ENCODE measurements around the gene STAU1. TPM values are rescaled to one million over a fixed set of nuclear protein-coding genes. Genes with fewer than 3 reads are reported as not detected.
"Not testable (repeated sequence)": the region's sequence is repeated elsewhere in the genome, so short reads cannot be mapped to it uniquely, and the experiment has no call there.

STAU1 gene
- total RNA-seq, 1 donor from 2014 or later: 68.8 TPM

DNA sequence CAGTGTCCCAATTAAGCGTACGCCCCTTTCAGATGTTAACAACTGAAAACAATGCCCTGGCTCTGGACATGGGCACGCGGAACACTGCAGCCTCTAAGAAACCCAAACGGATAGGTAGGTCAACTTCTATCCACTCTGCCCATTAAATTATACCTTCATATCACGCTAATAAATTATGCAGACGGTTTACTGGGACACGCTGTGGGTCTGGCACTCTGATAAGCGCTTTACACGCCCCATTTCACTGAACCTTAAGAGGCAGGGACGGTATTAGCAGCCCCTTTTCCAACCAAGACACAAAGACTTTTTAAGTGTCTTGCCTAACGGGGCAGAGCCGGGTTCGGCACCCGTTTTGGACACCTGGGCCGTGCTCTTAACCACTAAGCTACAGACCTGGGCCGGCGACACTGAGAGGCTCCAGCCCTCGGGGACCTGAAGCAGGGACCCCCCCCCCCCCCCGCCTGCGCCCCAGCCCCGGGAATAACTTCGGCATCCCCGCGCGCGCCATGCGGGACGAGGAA is 744 bp downstream of the STAU1 start:
- peaks cover 39% of the 10 kb centered on the region for H3K4me1 Mint-ChIP-seq (ENCODE audit: low read depth)
- intact Hi-C loops (cut with micrococcal nuclease): loop anchor here (2.0 to 5.0 kb wide), 2 partner anchors 55 to 91 kb away; partner anchors contain the start of gene ZNFX1

DNA sequence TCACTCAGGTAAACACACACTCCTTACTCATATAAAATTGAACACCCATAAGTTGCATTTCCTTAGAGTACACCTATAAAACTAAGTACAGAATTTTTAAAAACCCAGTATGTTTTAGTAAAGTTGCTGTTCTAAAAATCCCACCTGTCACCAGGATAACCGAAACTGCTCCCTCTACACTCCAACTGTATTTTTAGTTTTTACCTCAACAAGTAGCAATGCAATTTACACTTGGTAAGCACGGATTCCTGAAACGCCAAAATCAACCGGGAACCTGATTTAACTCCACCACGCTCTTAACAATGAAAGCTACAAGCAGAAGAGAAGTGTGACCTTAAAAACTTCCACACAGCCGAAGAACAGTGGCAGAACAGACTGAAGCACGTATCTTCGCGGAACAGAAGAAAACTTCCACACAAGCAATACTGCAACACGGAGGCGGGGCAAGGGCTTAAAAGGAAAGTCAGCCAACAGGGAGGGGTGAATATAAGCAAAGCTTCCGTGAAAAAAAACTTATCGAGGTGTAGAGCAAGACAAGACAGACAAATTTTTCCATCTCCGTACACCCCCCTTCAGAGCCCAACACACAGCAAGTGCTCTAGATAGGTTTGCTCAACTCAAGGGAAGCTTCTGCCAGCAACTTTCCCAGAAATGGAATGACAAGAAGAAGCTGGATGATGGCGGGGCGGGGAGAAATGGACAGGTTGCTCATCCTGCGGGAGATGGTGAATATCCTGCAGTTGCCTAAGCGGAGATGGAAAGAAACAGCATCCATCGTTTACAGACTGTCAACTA is 1.4 kb downstream of the STAU1 start:
- intact Hi-C loops (cut with micrococcal nuclease): loop anchor here (1.0 to 5.0 kb wide), 3 partner anchors 19 to 92 kb away; partner anchors contain the start of gene ZNFX1
- Mint-ChIP-seq H3K9me3 (no peaks in the 10 kb centered on the region), H3K27ac (peak overlapping the region; percentile 62), H3K4me1 (ENCODE audit: low read depth) (peaks cover 42% of the 10 kb centered on the region), H3K36me3 (ENCODE audit: low read depth) (peaks cover 31% of the 10 kb centered on the region), H3K4me3 (ENCODE audit: low read depth) (peak overlapping the region; percentile 87), H3K27me3 (ENCODE audit: low read depth) (peaks cover 2% of the 10 kb centered on the region)
- peak; percentile 61 for DNase-seq (ENCODE audit: low spot score)

More for the DNA sequence above, 744 bp downstream of the STAU1 start:
- H3K9me3 Mint-ChIP-seq: no peaks in the 10 kb centered on the region
- peak overlapping the region; percentile 62 for H3K27ac Mint-ChIP-seq
- DNase-seq (ENCODE audit: low spot score): peak; percentile 15
- H3K4me3 Mint-ChIP-seq (ENCODE audit: low read depth): peak overlapping the region; percentile 87
- peaks cover 31% of the 10 kb centered on the region for H3K36me3 Mint-ChIP-seq (ENCODE audit: low read depth)
- peaks cover 2% of the 10 kb centered on the region for H3K27me3 Mint-ChIP-seq (ENCODE audit: low read depth)

DNA sequence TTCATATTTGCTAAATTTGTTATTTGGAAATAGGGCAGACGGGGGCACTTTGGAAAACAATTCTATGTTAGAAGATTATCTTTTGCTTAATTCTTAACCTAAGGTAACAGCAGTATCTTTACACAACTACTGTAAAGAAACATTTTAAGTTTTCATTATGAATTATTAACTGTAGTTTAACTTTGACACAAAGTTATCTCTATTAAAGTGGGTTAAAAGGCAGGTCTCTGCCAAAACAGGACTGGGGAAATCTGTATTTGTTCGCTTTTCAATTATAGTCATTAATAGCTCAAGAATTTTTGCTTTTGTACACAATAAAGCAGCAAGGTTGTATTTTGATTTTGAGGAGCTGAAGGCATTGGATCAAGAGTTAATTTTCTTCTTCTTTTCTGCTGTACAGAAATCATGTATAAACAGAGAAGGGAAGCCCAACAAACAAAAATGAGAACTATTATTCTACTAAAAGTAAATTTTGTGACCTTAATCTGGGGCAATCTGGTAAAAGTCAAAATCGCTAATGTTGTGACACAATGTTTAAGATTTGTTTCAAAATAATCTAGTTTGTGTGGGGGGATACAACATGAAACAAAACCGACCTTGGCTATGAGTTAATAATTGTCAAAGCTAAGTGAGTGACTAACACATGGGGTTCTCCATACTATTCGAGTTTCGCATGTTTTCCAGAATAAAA is 2.9 kb downstream of the STAU1 start:
- intact Hi-C loops (cut with micrococcal nuclease): loop anchor here (5.0 kb wide), 1 partner anchor 53 kb away; no protein-coding TSS in a partner anchor
- DNase-seq (ENCODE audit: low spot score): no peak
- H3K4me1 Mint-ChIP-seq (ENCODE audit: low read depth): peaks cover 50% of the 10 kb centered on the region

DNA sequence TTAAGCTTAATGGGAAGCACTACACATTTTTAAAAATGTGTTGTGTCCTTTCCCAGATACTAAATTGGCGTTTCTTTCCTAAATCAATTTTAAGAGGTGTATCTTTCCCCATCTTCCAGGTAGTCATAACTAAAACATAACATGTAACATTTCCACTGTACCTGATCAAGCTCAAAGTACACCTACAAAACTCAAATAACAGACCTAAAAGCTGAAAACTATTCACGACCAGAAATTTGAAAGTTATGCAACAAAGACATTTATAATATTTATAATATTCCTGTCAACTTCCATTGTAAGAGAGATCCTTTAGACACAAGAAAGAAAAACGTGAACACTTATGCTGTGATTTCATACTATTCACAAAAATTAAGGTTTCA is 3.5 kb downstream of the STAU1 start:
- Mint-ChIP-seq H3K27ac (peak overlapping the region; percentile 52), H3K36me3 (ENCODE audit: low read depth) (peaks cover 36% of the 10 kb centered on the region), H3K4me3 (ENCODE audit: low read depth) (peak overlapping the region; percentile 52), H3K4me1 (ENCODE audit: low read depth) (peaks cover 53% of the 10 kb centered on the region), H3K9me3 (no peaks in the 10 kb centered on the region), H3K27me3 (ENCODE audit: low read depth) (peaks cover under 1% of the 10 kb centered on the region)
- DNase-seq (ENCODE audit: low spot score): no peak
- intact Hi-C loops (cut with micrococcal nuclease): loop anchor here (5.0 kb wide), 1 partner anchor 52 kb away; no protein-coding TSS in a partner anchor

More for the DNA sequence above, 2.9 kb downstream of the STAU1 start:
- H3K36me3 Mint-ChIP-seq (ENCODE audit: low read depth): peaks cover 36% of the 10 kb centered on the region
- H3K9me3 Mint-ChIP-seq: no peaks in the 10 kb centered on the region
- H3K4me3 Mint-ChIP-seq (ENCODE audit: low read depth): peak overlapping the region; percentile 52
- H3K27ac Mint-ChIP-seq: peak overlapping the region; percentile 52
- H3K27me3 Mint-ChIP-seq (ENCODE audit: low read depth): peaks cover 2% of the 10 kb centered on the region

DNA sequence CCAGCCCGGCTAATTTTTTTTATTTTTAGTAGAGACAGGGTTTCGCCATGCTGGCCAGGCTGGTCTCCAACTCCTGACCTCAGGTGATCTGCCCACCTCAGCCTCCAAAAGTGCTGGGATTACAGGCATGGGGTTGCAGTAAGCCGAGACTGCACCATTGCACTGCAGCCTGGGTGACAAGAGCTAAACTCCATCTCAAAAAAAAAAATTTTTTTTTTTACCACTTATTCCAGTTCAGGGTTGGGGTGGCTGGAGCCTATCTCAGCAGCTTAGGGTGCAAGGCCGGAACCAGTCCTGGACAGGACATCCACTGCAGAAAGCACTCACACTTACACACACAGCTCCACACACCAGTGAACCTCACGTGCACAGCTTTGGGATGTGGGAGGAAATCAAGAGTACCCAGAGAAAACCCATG is 4.0 kb downstream of the STAU1 start:
- H3K9me3 Mint-ChIP-seq; intact Hi-C loops (cut with micrococcal nuclease); H3K27me3 Mint-ChIP-seq (ENCODE audit: low read depth); DNase-seq (ENCODE audit: low spot score); H3K27ac Mint-ChIP-seq; H3K4me3 Mint-ChIP-seq (ENCODE audit: low read depth): not testable (repeated sequence)
- Mint-ChIP-seq H3K36me3 (ENCODE audit: low read depth) (peaks cover 41% of the 10 kb centered on the region), H3K4me1 (ENCODE audit: low read depth) (peaks cover 56% of the 10 kb centered on the region)

DNA sequence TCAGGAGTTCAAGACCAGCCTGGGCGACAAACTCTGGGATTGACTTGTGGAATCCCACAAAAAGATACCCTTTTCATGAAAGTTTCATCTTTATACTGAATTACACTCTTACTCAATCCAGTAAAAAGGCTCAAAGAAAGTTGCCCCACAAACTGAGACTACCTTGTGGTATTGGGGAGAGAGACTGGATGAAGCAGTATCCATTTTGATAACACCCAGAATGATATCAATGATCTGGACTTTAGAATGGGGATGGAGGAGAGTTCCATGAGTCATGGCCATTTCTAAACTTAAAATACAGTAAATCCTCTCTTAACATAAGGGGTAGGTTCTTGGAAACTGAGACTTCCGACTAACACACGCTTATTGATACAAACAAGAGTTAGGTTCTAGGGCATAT is 4.7 kb downstream of the STAU1 start:
- peak overlapping the region; percentile 0 for H3K27ac Mint-ChIP-seq
- peaks cover 55% of the 10 kb centered on the region for H3K4me1 Mint-ChIP-seq (ENCODE audit: low read depth)

DNA sequence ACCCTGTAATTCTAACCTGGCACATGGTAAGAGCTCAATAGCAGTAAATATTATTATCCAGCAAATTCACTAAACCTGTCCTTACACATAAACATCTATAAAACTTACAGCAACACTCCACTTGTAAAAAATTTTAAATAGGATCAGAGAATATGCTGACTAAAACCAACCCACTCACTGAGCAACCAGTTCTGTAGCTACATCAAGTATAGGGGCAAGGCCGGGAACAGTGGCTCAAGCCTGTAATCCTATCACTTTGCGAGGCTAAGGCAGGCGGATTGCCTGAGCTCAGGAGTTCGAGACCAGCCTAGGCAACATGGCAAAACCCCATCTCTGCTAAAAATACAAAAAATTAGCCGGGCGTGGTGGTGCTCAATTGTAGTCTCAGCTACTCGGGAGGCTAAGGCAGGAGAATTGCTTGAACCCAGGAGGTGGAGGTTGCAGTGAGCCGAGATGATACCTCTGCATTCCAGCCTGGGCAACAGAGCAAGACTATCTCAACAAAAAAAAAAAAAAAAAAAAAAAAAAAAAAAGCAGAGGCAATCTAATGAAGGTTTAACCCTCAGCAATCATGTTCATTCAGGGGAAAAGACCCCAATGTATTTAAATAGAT is 6.8 kb downstream of the STAU1 start:
- no peak overlapping the region for H3K27ac Mint-ChIP-seq

More for the DNA sequence above, 4.7 kb downstream of the STAU1 start:
- H3K9me3 Mint-ChIP-seq: no peaks in the 10 kb centered on the region
- no peak overlapping the region for H3K4me3 Mint-ChIP-seq (ENCODE audit: low read depth)
- H3K27me3 Mint-ChIP-seq (ENCODE audit: low read depth): no peaks in the 10 kb centered on the region
- H3K36me3 Mint-ChIP-seq (ENCODE audit: low read depth): peaks cover 41% of the 10 kb centered on the region
- intact Hi-C loops (cut with micrococcal nuclease): no loop called here
- DNase-seq (ENCODE audit: low spot score): no peak

DNA sequence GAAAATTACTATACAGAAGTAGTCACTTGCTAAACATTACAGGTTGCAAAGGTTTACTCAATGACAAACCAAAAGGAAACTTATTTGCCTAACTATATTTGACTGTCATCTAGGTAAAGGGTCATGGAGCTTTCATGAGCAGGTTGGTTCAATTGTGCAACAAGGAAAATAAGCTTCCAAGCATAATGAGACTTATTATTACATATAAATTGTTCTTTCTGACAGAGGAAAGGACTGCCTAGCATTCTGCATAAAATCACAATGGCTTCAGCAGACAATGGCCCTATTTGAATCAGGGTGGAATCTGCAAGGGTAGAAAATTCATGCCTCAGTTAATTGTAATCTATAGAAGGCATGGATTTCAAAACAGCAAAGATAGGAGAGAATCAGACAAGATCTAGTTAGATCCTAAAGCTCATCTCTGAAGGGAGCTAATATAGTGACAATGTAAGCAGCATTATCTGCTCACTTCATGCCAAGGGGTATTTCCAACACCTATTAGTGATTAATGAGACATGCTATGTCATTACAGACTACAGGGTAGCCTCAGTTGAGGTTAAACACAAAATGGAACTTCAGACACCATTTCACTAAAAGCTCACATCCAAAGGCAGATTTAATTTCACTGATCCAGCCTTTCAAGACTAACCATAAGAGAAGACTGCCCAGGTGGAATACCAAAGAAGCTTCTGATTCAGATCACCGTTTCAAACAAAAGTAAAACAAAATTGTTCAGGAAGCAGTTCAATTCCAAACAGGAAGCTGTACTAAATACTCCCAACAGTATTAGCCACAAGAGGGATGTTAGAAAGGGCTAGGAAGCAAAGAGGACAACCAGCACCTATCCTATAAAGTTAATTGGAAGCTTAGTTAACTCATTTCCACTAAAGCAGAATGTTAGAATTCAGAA is 8.5 kb downstream of the STAU1 start:
- peaks cover 32% of the 10 kb centered on the region for H3K36me3 Mint-ChIP-seq (ENCODE audit: low read depth)
- intact Hi-C loops (cut with micrococcal nuclease): no loop called here
- no peak overlapping the region for H3K4me3 Mint-ChIP-seq (ENCODE audit: low read depth)
- H3K4me1 Mint-ChIP-seq (ENCODE audit: low read depth): peaks cover 35% of the 10 kb centered on the region
- H3K9me3 Mint-ChIP-seq: no peaks in the 10 kb centered on the region
- peak overlapping the region; percentile 37 for H3K27ac Mint-ChIP-seq
- DNase-seq (ENCODE audit: low spot score): no peak
- H3K27me3 Mint-ChIP-seq (ENCODE audit: low read depth): no peaks in the 10 kb centered on the region

More for the DNA sequence above, 6.8 kb downstream of the STAU1 start:
- no peaks in the 10 kb centered on the region for H3K9me3 Mint-ChIP-seq
- intact Hi-C loops (cut with micrococcal nuclease): no loop called here
- DNase-seq (ENCODE audit: low spot score): no peak
- no peaks in the 10 kb centered on the region for H3K27me3 Mint-ChIP-seq (ENCODE audit: low read depth)
- H3K4me1 Mint-ChIP-seq (ENCODE audit: low read depth): peaks cover 50% of the 10 kb centered on the region
- peaks cover 45% of the 10 kb centered on the region for H3K36me3 Mint-ChIP-seq (ENCODE audit: low read depth)
- no peak overlapping the region for H3K4me3 Mint-ChIP-seq (ENCODE audit: low read depth)

DNA sequence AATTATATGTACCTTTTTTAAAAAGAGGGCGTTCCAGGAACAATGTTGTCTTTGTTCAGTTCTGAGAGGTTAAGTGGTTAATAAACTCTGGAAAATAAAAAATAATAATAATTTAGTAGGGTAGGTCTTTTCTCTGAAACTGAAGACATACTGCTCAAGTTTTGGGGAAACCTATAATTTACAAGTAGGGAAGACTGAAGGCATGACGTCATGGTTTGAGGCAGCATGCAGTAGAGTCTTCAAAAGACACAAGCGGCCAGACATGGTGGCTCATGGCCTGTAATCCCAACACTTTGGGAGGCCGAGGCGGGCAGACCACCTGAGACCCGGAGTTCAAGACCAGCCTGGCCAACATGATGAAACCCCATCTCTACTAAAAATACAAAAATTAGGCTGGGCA is 14.0 kb downstream of the STAU1 start:
- Mint-ChIP-seq H3K9me3 (no peaks in the 10 kb centered on the region), H3K27me3 (ENCODE audit: low read depth) (no peaks in the 10 kb centered on the region), H3K36me3 (ENCODE audit: low read depth) (peaks cover 46% of the 10 kb centered on the region), H3K4me3 (ENCODE audit: low read depth) (no peak overlapping the region), H3K4me1 (ENCODE audit: low read depth) (peaks cover 24% of the 10 kb centered on the region), H3K27ac (no peak overlapping the region)
- intact Hi-C loops (cut with micrococcal nuclease): no loop called here
- no peak for DNase-seq (ENCODE audit: low spot score)

DNA sequence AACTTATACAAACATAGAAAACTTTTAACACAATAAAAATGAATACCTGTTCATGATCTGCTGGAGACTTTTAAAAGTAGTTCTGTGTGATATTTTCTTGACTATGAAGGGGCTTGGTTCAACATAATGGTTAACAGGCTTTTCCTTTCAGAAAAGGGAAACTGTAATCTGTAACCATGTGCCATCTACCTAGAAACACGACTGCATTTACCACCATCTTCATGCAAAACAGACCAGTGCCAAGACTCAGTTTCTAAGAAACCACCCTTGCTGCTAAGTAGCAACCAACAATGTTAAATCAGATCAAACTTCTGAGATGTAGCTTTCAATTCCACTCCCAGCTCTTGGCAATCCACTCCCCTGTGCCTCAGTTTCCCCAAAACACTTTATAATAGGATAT is 15.7 kb downstream of the STAU1 start:
- Mint-ChIP-seq H3K4me3 (ENCODE audit: low read depth) (no peak overlapping the region), H3K4me1 (ENCODE audit: low read depth) (peaks cover 37% of the 10 kb centered on the region), H3K27ac (peak overlapping the region; percentile 30), H3K9me3 (no peaks in the 10 kb centered on the region), H3K27me3 (ENCODE audit: low read depth) (no peaks in the 10 kb centered on the region), H3K36me3 (ENCODE audit: low read depth) (peaks cover 39% of the 10 kb centered on the region)
- intact Hi-C loops (cut with micrococcal nuclease): no loop called here
- no peak for DNase-seq (ENCODE audit: low spot score)

DNA sequence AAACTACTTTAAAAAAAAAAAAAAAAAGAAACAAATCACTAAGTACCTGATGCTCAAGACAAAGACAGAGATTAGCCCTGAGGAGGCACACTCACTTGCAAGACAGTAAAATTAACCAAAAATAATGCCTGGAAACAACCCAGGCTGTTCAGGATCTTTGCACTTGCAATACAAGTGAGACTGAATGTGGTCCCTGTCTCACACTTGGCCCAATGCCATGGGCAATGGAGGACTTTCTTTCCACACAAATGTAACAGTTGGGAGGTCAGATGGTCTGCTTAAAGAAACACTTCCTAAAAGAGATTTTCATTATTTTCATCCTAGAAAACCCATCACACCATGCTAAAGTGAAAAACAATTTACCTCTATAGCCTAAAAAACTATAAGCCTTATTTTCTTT is 16.2 kb downstream of the STAU1 start:
- Mint-ChIP-seq H3K27ac (no peak overlapping the region), H3K27me3 (ENCODE audit: low read depth) (no peaks in the 10 kb centered on the region), H3K9me3 (no peaks in the 10 kb centered on the region), H3K4me1 (ENCODE audit: low read depth) (peaks cover 40% of the 10 kb centered on the region), H3K4me3 (ENCODE audit: low read depth) (no peak overlapping the region), H3K36me3 (ENCODE audit: low read depth) (peaks cover 39% of the 10 kb centered on the region)
- intact Hi-C loops (cut with micrococcal nuclease): no loop called here
- no peak for DNase-seq (ENCODE audit: low spot score)

DNA sequence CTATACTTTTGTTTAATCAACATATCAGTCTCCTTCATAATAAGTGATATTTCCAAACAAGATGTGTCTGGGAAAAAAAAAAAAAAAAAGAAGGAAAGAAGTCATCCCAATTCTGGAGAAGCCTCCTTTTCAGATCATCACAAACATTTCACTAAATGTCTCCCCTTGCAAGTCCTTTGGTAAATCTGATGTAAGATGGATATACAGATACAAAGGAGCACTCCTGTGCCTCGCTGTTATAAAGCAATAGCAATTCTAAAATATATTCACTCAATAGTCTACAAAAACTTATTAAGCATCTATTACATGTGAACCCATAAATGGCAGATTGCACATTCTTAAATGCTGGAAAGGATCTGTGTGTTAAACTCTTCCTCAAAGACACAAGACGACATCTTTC is 17.4 kb downstream of the STAU1 start:
- Mint-ChIP-seq H3K9me3 (no peaks in the 10 kb centered on the region), H3K4me1 (ENCODE audit: low read depth) (peaks cover 51% of the 10 kb centered on the region), H3K27ac (no peak overlapping the region), H3K4me3 (ENCODE audit: low read depth) (no peak overlapping the region), H3K27me3 (ENCODE audit: low read depth) (no peaks in the 10 kb centered on the region), H3K36me3 (ENCODE audit: low read depth) (peaks cover 40% of the 10 kb centered on the region)
- intact Hi-C loops (cut with micrococcal nuclease): no loop called here
- no peak for DNase-seq (ENCODE audit: low spot score)
